ENCODE data around the gene PLXDC1. TPM values are rescaled to one million over a fixed set of nuclear protein-coding genes. Genes with fewer than 3 reads are reported as not detected.

The PLXDC1 gene
- total RNA-seq, 4 donors from 2014 or later = 0.49 to 4.5 (median 2.4) TPM

- intact Hi-C loops (cut with DNase I; ENCODE audit: low total_unique reads) = no loop called here
- in situ Hi-C loops (cut with MboI; ENCODE audit: low sequenced_read_pairs in 4 of 4) = no loop called here
Observed at GRCh38 chr17:39073353-39073752, 78.1 kb downstream of the PLXDC1 start.

GRCh38 chr17:39071573-39071972 is 79.9 kb downstream of the PLXDC1 start:
- no peaks in the 10 kb centered on the region for H3K36me3 ChIP-seq
- H3K9me3 ChIP-seq = no peaks in the 10 kb centered on the region
- H3K27ac ChIP-seq = no peak overlapping the region
- TF ChIP-seq CTCF (IDR thresholded peaks at IDR 0.05 in 4 of 5, conservative IDR thresholded peaks at IDR 0.05 in 1 of 5) (no peak), POLR2A (IDR thresholded peaks at IDR 0.05) (no peak)
- H3K27me3 ChIP-seq = no peaks in the 10 kb centered on the region
- intact Hi-C loops (cut with DNase I; ENCODE audit: low total_unique reads) (no loop called here), in situ Hi-C loops (cut with MboI; ENCODE audit: low sequenced_read_pairs in 4 of 4) (no loop called here)
- ATAC-seq (no peak), DNase-seq (no peak)
- H3K4me1 ChIP-seq = no peaks in the 10 kb centered on the region
- no peak overlapping the region for H3K4me3 ChIP-seq

More at GRCh38 chr17:39073353-39073752, 78.1 kb downstream of the PLXDC1 start:
- ATAC-seq (no peak), DNase-seq (no peak)
- Histone ChIP-seq H3K27me3 (no peaks in the 10 kb centered on the region), H3K9me3 (no peaks in the 10 kb centered on the region), H3K4me1 (no peaks in the 10 kb centered on the region), H3K27ac (no peak overlapping the region), H3K4me3 (no peak overlapping the region), H3K36me3 (no peaks in the 10 kb centered on the region)
- no peak for TF ChIP-seq CTCF (IDR thresholded peaks at IDR 0.05 in 4 of 5, conservative IDR thresholded peaks at IDR 0.05 in 1 of 5)
- no peak for TF ChIP-seq POLR2A (IDR thresholded peaks at IDR 0.05)

GRCh38 chr17:39069114-39069756 is 82.2 kb downstream of the PLXDC1 start:
- DNase-seq (no peak), ATAC-seq (peak in 1 of 2 donors; percentile 24)
- Histone ChIP-seq H3K9me3 (no peaks in the 10 kb centered on the region), H3K36me3 (no peaks in the 10 kb centered on the region), H3K4me3 (no peak overlapping the region), H3K27ac (no peak overlapping the region), H3K27me3 (no peaks in the 10 kb centered on the region), H3K4me1 (no peaks in the 10 kb centered on the region)
- TF ChIP-seq POLR2A (IDR thresholded peaks at IDR 0.05) (no peak), CTCF (IDR thresholded peaks at IDR 0.05 in 4 of 5, conservative IDR thresholded peaks at IDR 0.05 in 1 of 5) (peak in 4 of 5 experiments; percentile 30 to 46 (median 42))
- in situ Hi-C loops (cut with MboI; ENCODE audit: low sequenced_read_pairs in 4 of 4) = loop anchor here in 1 of 4 donors (10.0 kb wide), 1 partner anchor 76 kb away; no protein-coding TSS in a partner anchor
- intact Hi-C loops (cut with DNase I; ENCODE audit: low total_unique reads) = loop anchor here (1.0 kb wide), 1 partner anchor 84 kb away; no protein-coding TSS in a partner anchor

DNA sequence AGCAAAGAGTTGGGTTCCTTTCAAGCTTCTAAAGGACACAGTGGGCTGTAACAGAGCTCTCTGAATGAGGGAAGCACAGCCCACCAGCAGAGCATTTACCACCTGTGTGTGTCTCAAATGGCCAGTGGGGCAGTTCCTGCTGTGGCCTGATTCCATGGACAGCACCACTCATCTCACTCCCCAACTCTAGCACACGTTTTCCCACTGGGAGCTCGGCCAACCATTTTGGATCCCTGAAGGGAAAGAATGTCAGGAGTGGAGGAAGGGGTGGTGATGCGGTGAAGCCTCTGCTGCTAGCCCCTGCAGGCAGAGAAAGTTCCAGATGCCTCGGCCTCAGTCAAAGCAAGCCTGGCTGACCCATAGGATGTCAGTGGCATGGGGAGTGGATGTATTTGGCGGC is 86.6 kb downstream of the PLXDC1 start:
- Histone ChIP-seq H3K9me3 (no peaks in the 10 kb centered on the region), H3K36me3 (no peaks in the 10 kb centered on the region), H3K4me1 (no peaks in the 10 kb centered on the region), H3K4me3 (no peak overlapping the region), H3K27ac (no peak overlapping the region), H3K27me3 (no peaks in the 10 kb centered on the region)
- TF ChIP-seq POLR2A (IDR thresholded peaks at IDR 0.05) (no peak), CTCF (IDR thresholded peaks at IDR 0.05 in 4 of 5, conservative IDR thresholded peaks at IDR 0.05 in 1 of 5) (no peak)
- intact Hi-C loops (cut with DNase I; ENCODE audit: low total_unique reads) (no loop called here), in situ Hi-C loops (cut with MboI; ENCODE audit: low sequenced_read_pairs in 4 of 4) (loop anchor here in 1 of 4 donors (10.0 kb wide), 1 partner anchor 80 kb away; no protein-coding TSS in a partner anchor)
- DNase-seq (no peak), ATAC-seq (no peak)

All from gastrocnemius medialis (tissue), 4 donors.